Raji (cell line): ENCODE data around the gene RAB17.

Source experiments
- POLR2A ChIP-seq: IDR thresholded peaks from 2 replicates; pipeline ENCODE4 v1.6.1; 2011; ENCODE audit warnings: low read depth, low read length, control low read depth; ENCODE audit not compliant: insufficient read depth

The RAB17 gene

GRCh38 chr2:237627441-237628246, 37.1 kb upstream of the RAB17 start, which contains the start of gene LRRFIP1:
Gene LRRFIP1 (plus strand): TSS chr2:237627587. CDS start chr2:237627645, 58 bp downstream.
- TF ChIP-seq POLR2A = no peak

- no peak for TF ChIP-seq POLR2A
Observed at GRCh38 chr2:237626813-237627440, 36.4 kb upstream of the RAB17 start.

DNA sequence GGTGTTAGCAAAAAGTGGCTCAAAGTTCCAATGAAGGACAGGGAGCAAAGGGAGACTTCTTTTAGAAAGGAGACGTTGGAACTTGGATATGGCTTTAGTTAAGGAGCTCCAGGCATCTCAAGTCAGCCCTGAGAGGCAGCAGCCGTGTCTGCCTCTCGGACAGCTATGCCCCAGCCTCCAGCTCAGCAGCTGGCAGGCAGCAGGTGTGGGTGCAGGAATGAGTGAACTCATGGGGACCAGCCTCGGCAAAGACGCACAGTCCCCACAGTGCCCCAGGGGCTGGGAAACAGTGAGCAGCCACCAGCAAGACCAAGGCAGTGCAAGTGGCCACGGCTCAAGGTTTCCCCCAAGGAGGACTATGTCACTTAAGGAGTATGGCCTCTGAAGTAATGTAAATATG, 35.2 kb upstream of the RAB17 start:
- TF ChIP-seq POLR2A = no peak

DNA sequence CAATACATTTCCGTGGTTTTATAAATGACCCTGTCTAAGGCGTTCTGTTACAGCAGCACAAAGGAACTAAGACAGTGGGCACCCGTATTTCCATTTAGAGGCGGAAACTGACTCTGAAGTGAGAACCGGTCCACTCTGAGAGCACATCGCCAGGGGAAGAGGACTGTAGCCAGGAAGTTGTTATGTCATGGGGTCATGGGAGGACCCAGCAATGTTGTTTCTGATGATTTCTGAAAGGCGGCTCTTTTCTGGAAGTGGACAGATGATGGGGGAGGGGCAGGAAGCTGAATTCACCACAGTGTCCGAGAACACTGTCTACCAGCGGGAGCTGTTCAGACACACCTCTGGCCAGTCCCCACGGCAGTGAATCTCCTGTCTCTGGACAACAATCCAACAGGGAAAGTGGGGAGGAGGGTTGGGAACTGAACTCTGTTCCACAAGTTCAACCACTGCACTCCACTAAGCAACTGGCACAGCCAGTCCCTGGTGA, 34.7 kb upstream of the RAB17 start:
- TF ChIP-seq POLR2A = no peak

DNA sequence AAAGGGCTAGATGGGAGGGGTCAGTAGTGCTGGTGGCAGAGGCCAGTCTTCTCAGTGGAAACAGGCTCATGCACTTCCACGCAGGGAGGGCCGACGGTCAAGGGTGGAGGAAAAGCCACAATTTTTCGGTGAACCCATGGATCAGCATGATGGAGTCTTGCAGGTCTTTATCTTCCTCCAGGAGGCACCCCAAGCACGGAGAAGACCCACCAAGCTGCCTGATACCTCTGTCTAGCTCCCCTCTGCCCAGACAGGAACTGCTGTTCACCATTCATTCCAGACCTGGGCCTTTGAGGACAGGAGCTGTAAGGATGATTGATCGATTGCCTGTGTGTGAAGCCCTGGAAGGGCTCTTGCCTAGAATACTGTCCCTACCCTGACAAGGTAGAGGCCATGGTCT, 34.0 kb upstream of the RAB17 start:
- TF ChIP-seq POLR2A = no peak

DNA sequence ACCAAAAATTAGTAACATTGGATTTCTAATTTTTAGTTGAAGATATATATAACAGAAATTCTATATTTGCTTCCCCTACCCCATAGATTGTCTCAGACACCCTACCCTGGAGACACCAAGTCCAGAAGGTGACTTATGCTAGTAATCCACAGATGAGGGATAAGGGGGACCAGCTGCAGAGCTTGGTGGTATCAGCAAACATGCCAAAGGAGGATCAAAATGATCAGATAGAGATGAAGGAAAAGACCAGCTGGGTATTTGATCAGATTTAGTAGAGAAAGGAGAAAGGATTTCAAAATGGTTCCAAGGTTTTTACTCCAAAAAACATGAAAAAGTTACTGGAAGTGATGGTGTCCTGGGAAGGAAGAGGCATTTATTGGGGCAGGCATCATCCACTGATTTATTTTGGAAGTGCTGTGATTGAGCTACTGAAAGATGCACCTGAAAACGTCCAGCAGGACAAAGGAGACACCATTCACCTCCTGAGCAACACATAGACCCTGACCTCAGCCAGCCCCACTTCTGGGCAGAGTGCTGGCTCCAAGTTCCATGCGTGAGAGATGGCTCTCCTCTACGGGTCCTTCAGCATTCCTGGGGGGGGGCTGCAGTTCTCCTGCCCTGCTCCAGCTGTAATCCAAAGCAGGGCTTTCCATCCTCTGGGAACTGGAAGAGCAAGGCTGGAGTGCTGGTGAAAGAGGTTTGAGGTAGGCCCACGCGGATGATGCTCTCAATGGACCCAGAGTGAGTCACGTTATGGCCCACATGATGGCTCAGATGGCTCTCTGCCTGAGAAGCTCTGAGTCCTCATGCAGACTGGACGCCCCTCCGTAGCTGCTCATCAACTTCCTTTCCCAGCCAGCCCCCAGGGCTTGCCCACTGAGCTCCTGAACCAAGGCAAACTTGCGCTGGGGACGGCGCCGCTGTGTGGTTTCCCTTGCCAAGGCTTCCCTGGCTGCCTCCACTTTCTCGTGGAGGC, 33.2 kb upstream of the RAB17 start:
- TF ChIP-seq POLR2A = no peak

DNA sequence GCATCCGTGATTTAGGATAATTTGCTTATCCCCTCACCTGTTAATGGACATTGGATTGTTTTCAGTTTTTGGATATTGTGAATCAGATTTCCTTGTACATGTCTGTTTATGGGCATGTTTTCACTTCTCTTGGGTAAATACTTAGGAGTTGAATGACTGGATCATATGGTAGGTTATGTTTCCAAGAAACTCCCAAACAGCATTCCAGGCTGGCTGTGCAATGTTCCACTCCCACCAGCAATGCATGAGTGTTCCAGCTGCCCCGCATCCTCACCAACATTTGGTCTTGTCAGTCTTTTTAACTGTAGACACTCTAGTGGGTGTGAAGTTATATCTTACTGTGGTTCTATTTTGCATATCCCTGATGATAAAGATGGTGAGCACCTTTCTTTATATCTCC, 27.9 kb upstream of the RAB17 start:
- TF ChIP-seq POLR2A = no peak

DNA sequence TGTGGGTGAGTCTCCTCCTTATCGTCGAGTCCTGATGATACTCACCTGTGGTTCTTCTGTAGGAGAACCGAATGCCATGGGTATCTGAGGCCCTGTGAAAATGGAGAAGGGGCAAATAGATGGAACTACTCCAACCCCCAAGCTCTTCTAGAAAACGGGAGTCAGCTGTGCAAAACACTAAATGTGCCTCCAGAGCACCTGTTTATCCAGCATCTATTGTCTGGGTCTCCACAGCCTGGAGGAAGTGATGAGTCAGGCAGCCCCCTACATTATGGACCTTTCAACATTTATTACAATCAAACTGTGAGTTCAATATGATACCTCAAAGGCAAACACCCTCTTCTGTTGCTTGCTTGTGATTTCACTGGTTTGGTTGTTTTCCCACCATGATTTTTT, 27.1 kb upstream of the RAB17 start:
- TF ChIP-seq POLR2A = no peak

DNA sequence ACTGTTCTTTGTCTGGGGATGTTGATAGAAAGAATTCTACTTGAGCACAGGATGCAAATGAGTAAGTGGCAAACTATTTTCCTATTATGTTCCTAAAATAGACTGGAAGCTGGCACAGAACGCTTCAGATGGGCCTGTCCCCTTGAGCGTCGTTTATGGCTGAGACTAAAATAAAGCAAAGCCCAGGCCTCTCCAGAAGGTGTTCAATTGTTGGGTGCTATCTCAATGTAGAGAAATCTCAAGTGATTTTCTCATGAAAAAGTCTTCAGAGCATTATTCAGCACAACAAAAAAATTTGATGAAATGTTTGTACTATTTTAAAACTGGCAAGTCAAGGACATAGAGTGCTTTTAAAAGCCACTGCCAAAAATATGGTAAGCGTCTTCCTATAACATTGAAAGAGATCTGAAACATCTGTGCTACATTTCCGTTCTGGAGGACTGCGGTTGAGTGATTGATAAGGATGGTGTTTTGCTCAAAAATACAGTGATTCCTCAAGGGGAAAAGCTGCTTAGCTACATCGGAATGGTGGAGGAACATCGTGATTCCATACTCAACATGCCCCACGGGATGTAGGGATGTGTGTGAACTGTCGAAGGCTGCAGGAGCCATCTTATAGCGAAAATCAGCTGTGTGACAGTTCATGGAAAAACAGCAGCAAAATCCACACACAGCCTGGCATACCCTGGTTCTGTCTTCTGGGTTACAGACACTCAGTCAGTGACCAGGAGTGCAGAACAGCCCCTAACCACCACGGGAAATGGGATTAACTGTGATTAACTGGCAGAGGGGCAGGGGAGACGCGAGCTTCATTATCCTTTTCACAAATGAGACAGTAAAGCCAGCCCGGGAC, 26.4 kb upstream of the RAB17 start:
- TF ChIP-seq POLR2A = no peak

DNA sequence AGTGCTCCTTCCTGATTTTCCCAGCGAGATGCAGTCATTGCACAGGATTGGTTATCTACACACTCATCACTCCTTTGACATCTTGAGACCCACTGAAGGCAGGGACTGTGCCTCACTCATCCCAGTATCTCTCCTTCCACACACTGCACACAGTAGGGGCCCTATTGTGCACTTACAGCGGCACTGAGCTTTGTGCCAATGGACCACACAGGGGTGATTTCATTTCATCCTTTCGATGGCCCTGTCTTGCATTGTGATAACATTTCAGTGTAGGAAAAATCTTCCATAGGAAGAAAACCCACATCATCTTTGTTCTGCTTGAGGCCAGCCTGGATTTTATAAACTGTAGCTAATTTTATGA, 25.8 kb upstream of the RAB17 start:
- no peak for TF ChIP-seq POLR2A

DNA sequence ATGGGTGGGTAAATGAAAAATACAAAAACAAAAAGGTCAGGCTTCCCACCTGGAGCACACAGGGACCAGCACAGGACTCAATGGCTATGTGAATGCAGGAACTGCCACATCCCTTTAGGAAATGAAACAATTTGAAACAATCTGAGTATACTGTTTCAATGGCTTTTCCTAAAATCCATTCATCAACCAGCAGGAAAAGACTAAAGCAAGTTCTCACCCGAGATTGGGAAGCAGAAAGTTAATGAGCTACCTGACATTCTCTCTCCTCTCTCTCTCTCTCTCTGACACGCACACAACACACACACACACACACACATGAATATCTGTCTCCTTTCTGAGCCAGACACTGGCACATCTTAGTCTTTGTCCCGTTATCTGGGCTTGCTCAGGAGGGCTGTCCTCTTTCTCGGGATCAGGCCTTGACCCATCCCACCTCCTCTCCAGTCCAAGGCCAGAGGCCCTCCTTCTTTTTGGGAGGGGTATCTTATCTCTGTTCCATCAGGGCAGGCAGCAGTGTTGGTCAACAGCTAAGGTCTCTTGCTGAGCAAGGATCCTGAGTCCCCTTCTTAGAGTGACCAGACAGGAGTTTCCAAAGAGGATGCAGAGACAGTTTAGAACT, 25.2 kb upstream of the RAB17 start:
- no peak for TF ChIP-seq POLR2A

- TF ChIP-seq POLR2A = no peak
Observed at GRCh38 chr2:237614151-237614720, 23.7 kb upstream of the RAB17 start.

DNA sequence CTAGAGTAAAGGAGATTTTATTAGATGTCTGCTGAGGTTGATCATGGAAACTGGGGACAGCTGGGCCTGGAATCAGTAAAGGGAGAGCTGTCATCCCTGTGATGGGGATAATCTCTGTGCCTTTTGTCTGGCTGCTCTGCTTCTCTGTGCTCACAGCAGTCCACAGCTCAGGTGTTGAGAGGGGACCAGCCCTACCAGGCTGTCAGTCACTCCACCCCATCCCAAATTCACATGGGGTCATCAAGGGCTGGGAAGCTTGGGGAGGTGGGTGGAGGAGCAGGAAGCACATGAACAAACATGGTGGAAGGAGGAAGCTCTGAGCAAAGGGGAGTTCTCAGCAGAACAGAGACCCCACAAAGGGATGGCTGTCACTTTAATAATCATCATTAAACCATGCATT, 23.1 kb upstream of the RAB17 start:
- no peak for TF ChIP-seq POLR2A
